Common myeloid progenitor, CD34-positive (primary cell): ENCODE results near the gene FAM47E.

Experiments
- CTCF ChIA-PET: fragments of 350-600 bp; sonication (Branson Sonifier 250); formaldehyde crosslinking; loops from one replicate; lab custom pipeline; 2021; ENCODE audit warnings: antibody characterized with exemption; lab: Charles Lee
- POLR2A ChIA-PET: fragments of 350-600 bp; sonication (Branson Sonifier 250); formaldehyde crosslinking; loops from one replicate; lab custom pipeline; 2021; ENCODE audit warnings: antibody characterized with exemption; lab: Charles Lee
- DNase-seq, 3 donors: peaks; one replicate each; pipeline versions ENCODE4 v3.0.0 to v3.0.0-alpha.2; 2013
- H3K27ac ChIP-seq, 2 experiments: 1 replicate in 1 of 2; 2 replicates in 1 of 2; pipeline ENCODE4 v1.7.0; 2013; ENCODE audit warnings: inconsistent platforms in 2 of 2, low read length in 2 of 2, mild to moderate bottlenecking in 2 of 2, low read depth in 1 of 2, moderate library complexity in 1 of 2; ENCODE audit not compliant: severe bottlenecking in 2 of 2, insufficient read depth in 1 of 2, poor library complexity in 1 of 2
- H3K27me3 ChIP-seq, 5 experiments: replicated peaks in 2 of 5; 1 replicate in 3 of 5; 2 replicates in 2 of 5; pipeline versions ENCODE4 v1.6.1 to v1.7.0; 2013; ENCODE audit warnings: low read length in 4 of 5, mild to moderate bottlenecking in 2 of 5, moderate library complexity in 2 of 5, inconsistent platforms in 1 of 5; ENCODE audit not compliant: insufficient read depth in 5 of 5, control insufficient read depth in 4 of 5
- H3K36me3 ChIP-seq, 4 experiments: 1 replicate in 2 of 4; 2 replicates in 2 of 4; pipeline versions ENCODE4 v1.6.1 to v1.7.0; 2013; ENCODE audit warnings: low read length in 3 of 4, control low read depth in 1 of 4, mild to moderate bottlenecking in 1 of 4; ENCODE audit not compliant: control insufficient read depth in 4 of 4, insufficient read depth in 4 of 4
- H3K4me1 ChIP-seq, 4 experiments: 1 replicate in 3 of 4; 2 replicates in 1 of 4; pipeline versions ENCODE4 v1.6.1 to v1.7.1; 2013; ENCODE audit warnings: low read length in 3 of 4, mild to moderate bottlenecking in 3 of 4, control low read depth in 1 of 4, inconsistent platforms in 1 of 4, moderate library complexity in 1 of 4; ENCODE audit not compliant: control insufficient read depth in 4 of 4, insufficient read depth in 4 of 4; ENCODE audit errors: control extremely low read depth in 1 of 4
- H3K4me3 ChIP-seq, 7 experiments: 1 replicate in 4 of 7; 2 replicates in 3 of 7; pipeline versions ENCODE4 v1.5.1 to v1.7.0; 2013; ENCODE audit warnings: mild to moderate bottlenecking in 7 of 7, low read length in 6 of 7, moderate library complexity in 6 of 7, inconsistent platforms in 2 of 7, low read depth in 2 of 7, control low read depth in 1 of 7; ENCODE audit not compliant: insufficient read depth in 4 of 7, control insufficient read depth in 1 of 7; ENCODE audit errors: extremely low read depth in 1 of 7
- H3K9me3 ChIP-seq, 5 experiments: 1 replicate in 4 of 5; 2 replicates in 1 of 5; pipeline versions ENCODE4 v1.6.1 to v1.7.1; 2013; ENCODE audit warnings: low read length in 4 of 5, mild to moderate bottlenecking in 2 of 5, inconsistent platforms in 1 of 5, low read depth in 1 of 5, moderate library complexity in 1 of 5; ENCODE audit not compliant: control insufficient read depth in 4 of 5, insufficient read depth in 2 of 5; ENCODE audit errors: control extremely low read depth in 1 of 5
- WGBS: methylation state at CpG from one replicate; pipeline ENCODE4 v1.1.5; 2013; ENCODE audit not compliant: insufficient coverage; 5-methylcytosine and 5-hydroxymethylcytosine counted together

Gene FAM47E

DNA sequence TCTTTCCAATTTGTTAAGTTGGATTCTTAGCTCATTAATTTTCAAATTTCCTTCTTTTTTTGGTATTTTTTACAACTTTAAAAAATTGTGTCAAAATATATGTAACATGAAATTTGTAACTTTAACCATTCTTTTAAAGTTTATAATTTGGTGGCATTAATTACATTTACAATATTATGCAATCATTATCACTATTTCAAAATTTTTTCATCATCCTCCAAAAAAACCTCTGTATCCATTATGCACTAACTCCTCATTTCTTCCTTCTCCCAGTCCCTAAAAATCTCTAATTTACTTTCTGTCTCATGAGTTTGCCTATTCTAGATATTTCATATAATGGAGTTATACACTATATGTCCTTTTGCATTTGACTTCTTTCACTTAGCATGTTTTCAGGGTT is 4.7 kb upstream of the FAM47E start:
- ChIA-PET POLR2A (no interaction called here), CTCF (interaction anchor here (1.4 kb wide), 2 partner anchors 49 to 131 kb away, joined by 3 to 7 read pairs; no protein-coding TSS in a partner anchor)
- Histone ChIP-seq H3K27ac (no peak overlapping the region), H3K27me3 (peaks cover 0 to 16% (median 3%) of the 10 kb centered on the region in 5 experiments), H3K9me3 (no peaks in the 10 kb centered on the region), H3K4me1 (peaks cover 0 to 12% (median 10%) of the 10 kb centered on the region in 4 experiments), H3K4me3 (no peak overlapping the region), H3K36me3 (no peaks in the 10 kb centered on the region)
- DNase-seq = no peak

DNA sequence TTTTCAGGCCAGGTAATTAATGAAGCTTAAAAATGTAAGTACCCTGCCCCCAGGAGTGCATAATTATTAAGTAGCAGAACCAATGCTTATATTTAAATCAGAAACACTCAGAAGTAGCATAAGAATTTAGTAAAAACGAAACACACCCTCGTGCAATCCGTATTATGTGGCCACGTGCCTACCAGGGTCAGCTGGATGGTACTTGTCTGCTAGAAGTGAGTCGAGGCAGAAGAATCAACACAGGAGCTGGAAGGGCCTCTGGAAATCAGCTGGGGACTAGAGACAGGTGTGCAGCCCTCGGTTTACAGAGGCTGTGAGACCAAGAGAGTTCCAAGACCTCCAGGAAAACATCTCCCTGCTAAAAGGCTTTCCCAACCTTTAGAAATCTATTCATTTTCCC is 559 bp upstream of the FAM47E start:
- peak in 2 of 3 donors; percentile 14 to 27 for DNase-seq
- peaks cover 0 to 16% (median 3%) of the 10 kb centered on the region in 5 experiments for H3K27me3 ChIP-seq
- H3K4me3 ChIP-seq = peak overlapping the region in 6 of 7 experiments; percentile 58 to 79 (median 72)

DNA sequence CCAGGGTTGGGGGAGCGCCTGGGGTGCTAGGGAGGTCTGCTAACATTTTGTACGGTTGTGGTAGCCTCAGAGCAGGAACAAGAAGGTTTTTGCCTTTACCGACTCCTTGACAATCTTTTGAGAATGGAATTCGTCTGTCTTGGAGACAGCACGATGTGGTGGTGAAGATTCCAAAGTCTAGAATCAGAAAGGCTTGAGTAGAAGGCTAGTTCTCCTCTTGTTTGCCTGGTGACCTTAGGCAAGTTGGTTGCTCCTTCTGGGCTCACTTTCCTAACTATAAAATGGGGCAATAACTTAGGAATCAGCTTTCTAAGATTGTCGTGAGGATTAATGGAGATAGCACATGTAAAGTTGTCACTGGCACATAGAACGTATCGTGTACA is 741 bp downstream of the FAM47E start:
- peaks cover 0 to 16% (median 3%) of the 10 kb centered on the region in 5 experiments for H3K27me3 ChIP-seq
- POLR2A ChIA-PET = no interaction called here
- 96% methylated on average over 6 of the region's 8 CpGs for WGBS

More for the DNA sequence above, 559 bp upstream of the FAM47E start:
- POLR2A ChIA-PET = no interaction called here
- CTCF ChIA-PET = interaction anchor here (0.9 to 5.1 kb wide), 7 partner anchors 9 to 127 kb away, joined by 3 to 15 read pairs (median 5); partner anchors contain the start of gene SCARB2
- H3K36me3 ChIP-seq = no peaks in the 10 kb centered on the region
- no peaks in the 10 kb centered on the region for H3K9me3 ChIP-seq
- peaks cover 0 to 21% (median 17%) of the 10 kb centered on the region in 4 experiments for H3K4me1 ChIP-seq
- WGBS = 11% methylated on average over 5 of the region's 6 CpGs
- no peak overlapping the region for H3K27ac ChIP-seq

DNA sequence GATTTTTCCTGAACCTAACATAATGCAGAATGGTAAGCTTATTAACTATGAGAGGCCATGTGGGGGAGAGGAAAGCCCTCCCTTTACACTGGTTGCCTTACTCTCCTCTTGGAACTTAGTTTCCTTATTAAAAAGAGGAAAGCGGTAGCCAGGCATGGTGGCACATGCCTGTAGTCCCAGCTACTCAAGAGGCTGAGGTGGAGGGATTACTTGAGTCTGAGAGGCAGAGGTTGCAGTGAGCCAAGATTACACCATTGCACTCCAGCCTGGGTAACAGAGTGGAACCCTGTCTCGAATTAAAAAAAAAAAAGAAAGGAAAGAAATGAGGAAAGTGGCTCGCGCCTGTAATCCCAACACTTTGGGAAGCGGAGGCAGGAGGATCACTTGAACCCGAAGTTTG is 2.0 kb downstream of the FAM47E start:
- no peaks in the 10 kb centered on the region for H3K36me3 ChIP-seq
- DNase-seq = no peak
- H3K4me1 ChIP-seq = peaks cover 0 to 38% (median 21%) of the 10 kb centered on the region in 4 experiments
- ChIA-PET POLR2A (no interaction called here), CTCF (interaction anchor here (0.9 to 5.1 kb wide), 6 partner anchors 10 to 124 kb away, joined by 3 to 15 read pairs (median 6); no protein-coding TSS in a partner anchor)
- H3K9me3 ChIP-seq = no peaks in the 10 kb centered on the region
- peaks cover 0 to 16% (median 3%) of the 10 kb centered on the region in 5 experiments for H3K27me3 ChIP-seq
- no peak overlapping the region for H3K27ac ChIP-seq
- H3K4me3 ChIP-seq = no peak overlapping the region
- 75% methylated on average over 4 of the region's 6 CpGs for WGBS

More for the DNA sequence above, 741 bp downstream of the FAM47E start:
- Histone ChIP-seq H3K4me1 (peaks cover 0 to 33% (median 21%) of the 10 kb centered on the region in 4 experiments), H3K9me3 (no peaks in the 10 kb centered on the region), H3K4me3 (peak overlapping the region in 4 of 7 experiments; percentile 58 to 75 (median 72)), H3K36me3 (no peaks in the 10 kb centered on the region), H3K27ac (no peak overlapping the region)
- no peak for DNase-seq
- CTCF ChIA-PET = interaction anchor here (0.7 to 5.1 kb wide), 7 partner anchors 12 to 126 kb away, joined by 3 to 15 read pairs (median 7); partner anchors contain the start of gene STBD1

DNA sequence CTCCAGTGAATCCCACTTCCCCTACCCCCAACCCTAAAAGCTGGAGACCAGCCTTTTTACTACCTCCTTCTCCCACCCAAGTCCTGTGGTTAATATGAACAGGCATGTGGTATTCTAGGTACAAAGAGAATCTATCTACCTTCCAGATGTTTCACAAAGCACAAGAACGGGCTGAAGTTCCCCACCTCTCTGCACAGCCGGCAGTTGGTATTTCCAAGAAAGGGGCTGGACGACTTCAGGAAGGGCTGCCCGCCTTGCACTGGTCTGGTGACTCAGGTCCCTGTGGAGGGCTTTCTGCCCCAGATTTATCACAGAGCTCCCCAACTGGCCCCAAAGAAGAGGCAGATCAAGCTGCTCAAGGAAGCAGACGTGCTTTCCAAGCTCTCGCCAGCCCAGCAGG is 4.5 kb downstream of the FAM47E start:
- Histone ChIP-seq H3K4me1 (peaks cover 0 to 35% (median 19%) of the 10 kb centered on the region in 4 experiments), H3K4me3 (peak overlapping the region in 2 of 7 experiments; percentile 29 to 39), H3K36me3 (no peaks in the 10 kb centered on the region), H3K27ac (no peak overlapping the region), H3K9me3 (no peaks in the 10 kb centered on the region), H3K27me3 (peaks cover 0 to 2% (median 1%) of the 10 kb centered on the region in 5 experiments)
- peak in 2 of 3 donors; percentile 63 to 70 for DNase-seq
- CTCF ChIA-PET = interaction anchor here (0.6 to 2.1 kb wide), 4 partner anchors 15 to 123 kb away, joined by 3 to 8 read pairs (median 4); no protein-coding TSS in a partner anchor
- POLR2A ChIA-PET = interaction anchor here (0.8 kb wide), 1 partner anchor 13 kb away, joined by 4 read pairs; no protein-coding TSS in a partner anchor
- WGBS = 24% methylated on average over 6 of the region's 6 CpGs

DNA sequence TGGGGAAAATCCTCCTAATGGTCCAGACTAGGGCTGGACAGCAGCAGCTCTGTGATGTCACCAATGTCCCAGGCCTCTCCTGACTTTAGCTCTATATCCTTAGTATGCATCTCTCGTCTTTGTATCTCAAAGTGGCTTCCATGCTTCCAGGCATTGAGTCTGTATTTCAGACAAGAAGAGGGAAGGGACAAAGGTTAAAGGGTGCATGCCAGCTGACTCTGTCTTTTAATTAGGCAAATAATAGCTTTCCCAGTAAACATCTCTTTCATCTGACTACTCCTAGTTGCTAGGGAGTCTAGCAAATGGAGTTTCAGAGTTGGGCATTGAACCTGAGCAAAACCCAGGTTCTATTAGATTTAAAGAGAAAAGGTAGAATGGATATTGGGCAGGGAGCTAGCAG is 5.4 kb downstream of the FAM47E start:
- Histone ChIP-seq H3K27me3 (no peaks in the 10 kb centered on the region), H3K4me3 (no peak overlapping the region), H3K27ac (no peak overlapping the region), H3K36me3 (no peaks in the 10 kb centered on the region), H3K9me3 (no peaks in the 10 kb centered on the region), H3K4me1 (peaks cover 0 to 26% (median 11%) of the 10 kb centered on the region in 4 experiments)
- WGBS = 100% methylated on average over 1 of the region's 1 CpG
- ChIA-PET CTCF (interaction anchor here (1.1 to 2.1 kb wide), 6 partner anchors 13 to 122 kb away, joined by 3 to 8 read pairs (median 4); no protein-coding TSS in a partner anchor), POLR2A (interaction anchor here (0.8 kb wide), 1 partner anchor 12 kb away, joined by 4 read pairs; no protein-coding TSS in a partner anchor)
- no peak for DNase-seq

DNA sequence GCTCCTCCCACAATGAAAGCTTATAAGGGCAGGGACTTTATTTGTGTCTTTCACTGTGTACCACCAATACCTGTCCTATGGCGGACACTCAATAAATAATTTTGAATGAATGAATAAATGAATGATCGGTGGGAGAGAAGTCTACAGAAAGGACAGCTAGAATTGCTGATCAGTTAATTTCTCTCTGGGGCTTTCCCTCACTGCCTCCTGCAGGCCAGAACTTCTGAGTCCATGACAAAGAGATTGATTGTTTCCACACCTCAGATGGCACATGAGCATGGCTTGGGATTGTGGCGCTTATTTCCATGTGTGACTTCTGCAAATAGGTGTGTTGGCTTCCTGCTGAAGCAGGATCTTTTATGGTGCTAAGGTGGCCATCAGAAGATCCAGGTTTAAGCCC is 6.3 kb downstream of the FAM47E start:
- ChIA-PET POLR2A (no interaction called here), CTCF (interaction anchor here (0.6 to 2.1 kb wide), 6 partner anchors 12 to 308 kb away, joined by 3 to 8 read pairs (median 3); no protein-coding TSS in a partner anchor)
- WGBS = 95% methylated on average over 2 of the region's 3 CpGs

More for the DNA sequence above, 6.3 kb downstream of the FAM47E start:
- H3K4me1 ChIP-seq = peaks cover 0 to 25% (median 8%) of the 10 kb centered on the region in 4 experiments
- H3K27me3 ChIP-seq = no peaks in the 10 kb centered on the region
- no peak overlapping the region for H3K27ac ChIP-seq
- H3K4me3 ChIP-seq = no peak overlapping the region
- H3K36me3 ChIP-seq = no peaks in the 10 kb centered on the region
- H3K9me3 ChIP-seq = no peaks in the 10 kb centered on the region
- no peak for DNase-seq
